HepG2 (cell line): ENCODE results near the gene SELENOH. TPM values are rescaled to one million over a fixed set of nuclear protein-coding genes. Genes with fewer than 3 reads are reported as not detected.

ENCODE experiments used
- ATAC-seq: fragments of 200-7000 bp; cut with Tn5 transposase; 3 replicates; pipeline ENCODE4 v1.9.1; 2020; ENCODE audit warnings: mild to moderate bottlenecking, moderate library complexity
- BruUV-seq: library from RNA; stranded (reverse); fragments of 400-500 nt; replicated peaks from 2 replicates; lab custom pipeline; 2021; lab: Mats Ljungman, UMichigan
- CTCF ChIA-PET: fragments of 300-600 bp; formaldehyde crosslinking; extraction: SDS; loops from one replicate; lab custom pipeline; 2021; ENCODE audit warnings: low total read pairs, inconsistent platforms, low intra/inter-chr PET ratio; lab: Yijun Ruan, JAX
- POLR2A ChIA-PET: fragments of 350-600 bp; sonication (Branson Sonifier 250); formaldehyde crosslinking; loops from one replicate; lab custom pipeline; 2020; ENCODE audit warnings: antibody characterized with exemption, inconsistent platforms; lab: Yijun Ruan, JAX
- DNase-seq: peaks from one replicate; pipeline ENCODE4 v3.0.0-alpha.2; 2015; ENCODE audit warnings: low spot score
- FAIRE-seq: peaks from 3 replicates; lab custom pipeline; 2011; peaks lifted over from hg19 to GRCh38; lab: Jason Lieb, UNC
- H2AFZ ChIP-seq: one replicate; pipeline ENCODE4 v1.6.1; 2011; ENCODE audit warnings: low read length, inconsistent platforms
- H3K27ac ChIP-seq: fragments of 300-600 bp; 3 replicates; pipeline ENCODE4 v1.8.0; 2011; ENCODE audit warnings: mixed run types, mild to moderate bottlenecking, mixed read lengths, low read length, inconsistent platforms; ENCODE audit not compliant: insufficient read depth; ENCODE audit errors: extremely low read length
- H3K27me3 ChIP-seq, 2 experiments: fragments of 200-600 bp in 1 of 2; 2 replicates in 1 of 2; 3 replicates in 1 of 2; pipeline versions ENCODE4 v1.6.0 to v1.8.0; 2011; ENCODE audit warnings: low read length in 2 of 2, mild to moderate bottlenecking in 2 of 2, moderate library complexity in 2 of 2, inconsistent platforms in 1 of 2; ENCODE audit not compliant: insufficient read depth in 2 of 2, control insufficient read depth in 1 of 2
- H3K36me3 ChIP-seq, 2 experiments: fragments of 200-600 bp in 1 of 2; replicated peaks in 1 of 2; 2 replicates in 1 of 2; 3 replicates in 1 of 2; pipeline versions ENCODE4 v1.5.1 to v1.8.0; 2011; ENCODE audit warnings: low read length in 2 of 2, inconsistent platforms in 1 of 2; ENCODE audit not compliant: insufficient read depth in 2 of 2, control insufficient read depth in 1 of 2
- H3K4me1 ChIP-seq: 2 replicates; pipeline ENCODE4 v1.5.1; 2012; ENCODE audit warnings: low read length, inconsistent platforms; ENCODE audit not compliant: insufficient read depth
- H3K4me2 ChIP-seq: 2 replicates; pipeline ENCODE4 v1.6.0; 2011; ENCODE audit warnings: low read depth, low read length, inconsistent platforms
- H3K4me3 ChIP-seq, 3 experiments: fragments of 200-600 bp in 1 of 3; sonication (generic), shearing (Covaris generic) in 1 of 3; replicated peaks in 1 of 3; 2 replicates each; pipeline ENCODE4 v1.5.1; 2011 to 2016; ENCODE audit warnings: low read length in 3 of 3, inconsistent platforms in 2 of 3, low read depth in 2 of 3, mild to moderate bottlenecking in 2 of 3, control low read depth in 1 of 3, mixed read lengths in 1 of 3; ENCODE audit not compliant: insufficient read depth in 1 of 3
- H3K79me2 ChIP-seq: one replicate; pipeline ENCODE4 v1.6.1; 2011; ENCODE audit warnings: low read length, inconsistent platforms; ENCODE audit not compliant: insufficient read depth
- H3K9ac ChIP-seq: 2 replicates; pipeline ENCODE4 v1.6.0; 2011; ENCODE audit warnings: mild to moderate bottlenecking, low read depth, low read length, inconsistent platforms; ENCODE audit not compliant: insufficient read depth
- H3K9me3 ChIP-seq: 2 replicates; pipeline ENCODE4 v1.5.1; 2012; ENCODE audit warnings: mild to moderate bottlenecking, low read length
- H4K20me1 ChIP-seq: 2 replicates; pipeline ENCODE4 v1.6.0; 2011; ENCODE audit warnings: inconsistent platforms, mild to moderate bottlenecking, low read length, moderate library complexity; ENCODE audit not compliant: insufficient read depth
- POLR2A ChIP-seq, 2 experiments: IDR thresholded peaks; 2 replicates each; pipeline ENCODE4 v1.6.1; 2011; ENCODE audit warnings: low read depth in 2 of 2, low read length in 2 of 2, mild to moderate bottlenecking in 1 of 2, moderate library complexity in 1 of 2; ENCODE audit not compliant: insufficient read depth in 1 of 2
- ZNF230 ChIP-seq: sonication (generic); formaldehyde crosslinking; IDR thresholded peaks from 2 replicates; pipeline ENCODE4 v1.4.0; 2020; ENCODE audit warnings: mild to moderate bottlenecking, missing genetic modification reagents
- ZNF75D ChIP-seq: sonication (generic); formaldehyde crosslinking; IDR thresholded peaks from 2 replicates; pipeline ENCODE4 v1.8.1; 2023; ENCODE audit warnings: missing genetic modification reagents, mild to moderate bottlenecking, borderline replicate concordance
- WGBS: methylation state at CpG from one replicate; pipeline ENCODE4 v1.1.6; 2017; ENCODE audit warnings: low lambda C conversion rate; 5-methylcytosine and 5-hydroxymethylcytosine counted together
- in situ Hi-C: cut with HindIII; loops from 2 replicates; pipeline ENCODE4 v1.10.0; 2017; ENCODE audit warnings: low pct_unique_long_range_greater_than_20kb; ENCODE audit not compliant: extremely low pct_ligation_motif_present
- intact Hi-C: fragments of 100-400 bp; cut with micrococcal nuclease; formaldehyde crosslinking; loops from one replicate; pipeline ENCODE4 v1.10.0; 2022; ENCODE audit not compliant: unreplicated experiment
- polyA plus RNA-seq, 8 experiments: library from polyadenylated mRNA; depleted of rRNA in 3 of 8; stranded (reverse) in 7 of 8; unstranded in 1 of 8; fragments of >200 nt; fragmentation: Illumina TruSeq in 4 of 8; extraction: Trizol in 4 of 8; gene quantifications; 2 replicates each; pipeline versions ENCODE4 v1.2.1 to v1.2.3, GENCODE V29; 2011 to 2016; ENCODE audit warnings: low read depth in 4 of 8, missing spikeins in 1 of 8, mixed read lengths in 1 of 8; ENCODE audit not compliant: insufficient read depth in 1 of 8
- total RNA-seq, 5 experiments: library from RNA; depleted of rRNA; stranded (reverse); fragments of >200 nt; fragmentation: Illumina TruSeq; extraction: Trizol; gene quantifications; 2 replicates each; pipeline ENCODE4 v1.2.3, GENCODE V29; 2016; ENCODE audit warnings: low read depth in 1 of 5
- TF ChIP-seq, protein P1 (sequence below): sonication (generic); formaldehyde crosslinking; IDR thresholded peaks from 2 replicates; pipeline ENCODE4 v1.4.0; 2020; ENCODE audit warnings: mild to moderate bottlenecking, missing genetic modification reagents
- TF ChIP-seq, protein P2 (sequence below): IDR thresholded peaks from 2 replicates; pipeline ENCODE4 v1.6.1; 2016

SELENOH gene
- total and polyA plus RNA-seq, 2 of the 13 experiments (the other 11 are each of a cell fraction or from before 2014, with no cell fraction given), result 27.2 to 77.4 TPM

DNA sequence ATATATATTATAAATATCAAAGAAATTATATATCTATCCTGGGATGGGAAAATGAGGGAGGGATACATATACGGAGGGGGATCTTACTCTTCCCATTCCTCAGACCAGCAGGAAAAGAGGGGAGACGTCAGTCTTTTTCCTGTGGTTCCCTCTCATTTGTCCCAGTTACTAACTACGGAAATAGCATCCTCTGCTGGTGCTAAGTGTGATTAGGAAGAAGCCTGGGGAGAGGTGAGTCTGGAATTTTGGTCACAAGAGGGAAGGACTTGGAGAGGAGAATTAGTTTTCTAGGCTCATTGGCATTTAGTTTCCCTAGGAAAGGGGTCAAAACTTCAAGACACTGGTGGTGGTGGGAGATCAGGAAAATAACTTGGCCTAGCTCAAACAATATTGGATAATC lies 40.9 kb upstream of the SELENOH start:
- Histone ChIP-seq H3K4me1 (peaks cover 1% of the 10 kb centered on the region), H3K27ac (no peak overlapping the region), H3K4me2 (no peak overlapping the region), H4K20me1 (no peaks in the 10 kb centered on the region), H3K4me3 (no peak overlapping the region), H3K9me3 (no peaks in the 10 kb centered on the region), H3K36me3 (peaks cover 27 to 74% of the 10 kb centered on the region in 2 experiments), H3K79me2 (no peaks in the 10 kb centered on the region), H2AFZ (no peak overlapping the region), H3K27me3 (no peaks in the 10 kb centered on the region), H3K9ac (no peak overlapping the region)
- in situ Hi-C loops (no loop called here), intact Hi-C loops (no loop called here)
- POLR2A ChIA-PET, result no interaction called here
- FAIRE-seq (no peak), DNase-seq (no peak), ATAC-seq (no peak)
- no peak for TF ChIP-seq ZNF230 (CRISPR knock-in tag)
- BruUV-seq, result no TSS peak
- CTCF ChIA-PET, result no interaction called here
- WGBS, result 89% methylated on average over 3 of the region's 3 CpGs

DNA sequence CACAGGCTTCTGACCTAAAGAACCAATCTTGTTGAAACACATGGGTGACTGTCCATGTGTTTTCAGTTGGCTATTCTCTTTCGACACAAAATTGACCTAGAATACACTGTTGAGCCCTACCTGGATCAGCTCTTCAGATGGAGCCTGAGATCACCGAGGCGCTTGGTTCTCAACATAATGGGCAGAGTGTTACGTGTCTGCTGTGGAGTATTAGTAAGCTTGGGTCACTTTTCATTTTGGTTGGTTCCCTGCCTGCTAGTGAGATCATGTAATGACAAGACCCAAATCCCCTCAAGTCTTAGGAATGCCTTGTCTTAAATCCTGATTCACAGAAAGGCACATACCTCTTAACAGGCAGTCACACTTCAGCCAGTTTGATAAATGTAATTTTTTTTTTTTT lies 38.0 kb upstream of the SELENOH start:
- Histone ChIP-seq H3K9me3 (no peaks in the 10 kb centered on the region), H2AFZ (no peak overlapping the region), H3K4me1 (peaks cover 10% of the 10 kb centered on the region), H4K20me1 (no peaks in the 10 kb centered on the region), H3K9ac (no peak overlapping the region), H3K36me3 (peaks cover 20 to 56% of the 10 kb centered on the region in 2 experiments), H3K4me2 (no peak overlapping the region), H3K27me3 (no peaks in the 10 kb centered on the region), H3K79me2 (peaks cover 5% of the 10 kb centered on the region), H3K4me3 (no peak overlapping the region), H3K27ac (no peak overlapping the region)
- no TSS peak for BruUV-seq
- TF ChIP-seq, protein P1, sequence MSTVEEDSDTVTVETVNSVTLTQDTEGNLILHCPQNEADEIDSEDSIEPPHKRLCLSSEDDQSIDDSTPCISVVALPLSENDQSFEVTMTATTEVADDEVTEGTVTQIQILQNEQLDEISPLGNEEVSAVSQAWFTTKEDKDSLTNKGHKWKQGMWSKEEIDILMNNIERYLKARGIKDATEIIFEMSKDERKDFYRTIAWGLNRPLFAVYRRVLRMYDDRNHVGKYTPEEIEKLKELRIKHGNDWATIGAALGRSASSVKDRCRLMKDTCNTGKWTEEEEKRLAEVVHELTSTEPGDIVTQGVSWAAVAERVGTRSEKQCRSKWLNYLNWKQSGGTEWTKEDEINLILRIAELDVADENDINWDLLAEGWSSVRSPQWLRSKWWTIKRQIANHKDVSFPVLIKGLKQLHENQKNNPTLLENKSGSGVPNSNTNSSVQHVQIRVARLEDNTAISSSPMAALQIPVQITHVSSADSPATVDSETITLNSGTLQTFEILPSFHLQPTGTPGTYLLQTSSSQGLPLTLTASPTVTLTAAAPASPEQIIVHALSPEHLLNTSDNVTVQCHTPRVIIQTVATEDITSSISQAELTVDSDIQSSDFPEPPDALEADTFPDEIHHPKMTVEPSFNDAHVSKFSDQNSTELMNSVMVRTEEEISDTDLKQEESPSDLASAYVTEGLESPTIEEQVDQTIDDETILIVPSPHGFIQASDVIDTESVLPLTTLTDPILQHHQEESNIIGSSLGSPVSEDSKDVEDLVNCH (CRISPR knock-in tag), result no peak
- TF ChIP-seq POLR2A (IDR thresholded peaks at IDR 0.05; ENCODE audit: insufficient read depth in 1 of 2, low read depth in 2 of 2, low read length in 2 of 2) (no peak), ZNF75D (CRISPR knock-in tag) (no peak)
- TF ChIP-seq, protein P2, sequence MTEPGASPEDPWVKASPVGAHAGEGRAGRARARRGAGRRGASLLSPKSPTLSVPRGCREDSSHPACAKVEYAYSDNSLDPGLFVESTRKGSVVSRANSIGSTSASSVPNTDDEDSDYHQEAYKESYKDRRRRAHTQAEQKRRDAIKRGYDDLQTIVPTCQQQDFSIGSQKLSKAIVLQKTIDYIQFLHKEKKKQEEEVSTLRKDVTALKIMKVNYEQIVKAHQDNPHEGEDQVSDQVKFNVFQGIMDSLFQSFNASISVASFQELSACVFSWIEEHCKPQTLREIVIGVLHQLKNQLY (CRISPR knock-in tag), result no peak
- CTCF ChIA-PET, result no interaction called here
- in situ Hi-C loops (no loop called here), intact Hi-C loops (no loop called here)
- WGBS, result 100% methylated on average over 2 of the region's 4 CpGs
- FAIRE-seq (no peak), ATAC-seq (no peak), DNase-seq (no peak)
- POLR2A ChIA-PET, result interaction anchor here (0.6 to 2.5 kb wide), 3 partner anchors 9 to 36 kb away, joined by 3 to 12 read pairs (median 4); partner anchors contain the start of genes MED19 and TMX2
